Sciatic nerve (tissue), 2 donors: Measurements from ENCODE around the gene UCP2. TPM values are rescaled to one million over a fixed set of nuclear protein-coding genes. Genes with fewer than 3 reads are reported as not detected.

Source experiments
- ATAC-seq: fragments of 200-7000 bp; cut with Tn5 transposase; one replicate; pipeline ENCODE4 v1.9.1; 2020; ENCODE audit warnings: mild to moderate bottlenecking, moderate library complexity
- DNase-seq: peaks from one replicate; pipeline ENCODE4 v3.0.0-alpha.2; 2020; ENCODE audit warnings: low spot score
- intact Hi-C: fragments of 100-400 bp; cut with DNase I; formaldehyde crosslinking; loops from one replicate; pipeline ENCODE4 v1.14.2; 2022
- total RNA-seq: library from RNA; stranded (reverse); fragmentation: NEBNext Ultra II Directional; extraction: Animal tissue kit (Norgen Biotek cat#: 25700); gene quantifications from one replicate; pipeline ENCODE4 v1.2.1, GENCODE V29; 2021
- donor health status: DM: no; HTN: no; CAD: no.
- donor health status: DM: no; HTN: no; CAD: no.

UCP2 gene, protein sequence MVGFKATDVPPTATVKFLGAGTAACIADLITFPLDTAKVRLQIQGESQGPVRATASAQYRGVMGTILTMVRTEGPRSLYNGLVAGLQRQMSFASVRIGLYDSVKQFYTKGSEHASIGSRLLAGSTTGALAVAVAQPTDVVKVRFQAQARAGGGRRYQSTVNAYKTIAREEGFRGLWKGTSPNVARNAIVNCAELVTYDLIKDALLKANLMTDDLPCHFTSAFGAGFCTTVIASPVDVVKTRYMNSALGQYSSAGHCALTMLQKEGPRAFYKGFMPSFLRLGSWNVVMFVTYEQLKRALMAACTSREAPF
- total RNA-seq: 43.1 TPM

- peak; percentile 89 for ATAC-seq
- peak; percentile 88 for DNase-seq
- intact Hi-C loops: no loop called here
Observed at GRCh38 chr11:73982595-73982989, at the start of gene UCP2. Gene UCP2 (minus strand): TSS chr11:73982843. CDS start chr11:73978378, 4,465 bp downstream.

DNA sequence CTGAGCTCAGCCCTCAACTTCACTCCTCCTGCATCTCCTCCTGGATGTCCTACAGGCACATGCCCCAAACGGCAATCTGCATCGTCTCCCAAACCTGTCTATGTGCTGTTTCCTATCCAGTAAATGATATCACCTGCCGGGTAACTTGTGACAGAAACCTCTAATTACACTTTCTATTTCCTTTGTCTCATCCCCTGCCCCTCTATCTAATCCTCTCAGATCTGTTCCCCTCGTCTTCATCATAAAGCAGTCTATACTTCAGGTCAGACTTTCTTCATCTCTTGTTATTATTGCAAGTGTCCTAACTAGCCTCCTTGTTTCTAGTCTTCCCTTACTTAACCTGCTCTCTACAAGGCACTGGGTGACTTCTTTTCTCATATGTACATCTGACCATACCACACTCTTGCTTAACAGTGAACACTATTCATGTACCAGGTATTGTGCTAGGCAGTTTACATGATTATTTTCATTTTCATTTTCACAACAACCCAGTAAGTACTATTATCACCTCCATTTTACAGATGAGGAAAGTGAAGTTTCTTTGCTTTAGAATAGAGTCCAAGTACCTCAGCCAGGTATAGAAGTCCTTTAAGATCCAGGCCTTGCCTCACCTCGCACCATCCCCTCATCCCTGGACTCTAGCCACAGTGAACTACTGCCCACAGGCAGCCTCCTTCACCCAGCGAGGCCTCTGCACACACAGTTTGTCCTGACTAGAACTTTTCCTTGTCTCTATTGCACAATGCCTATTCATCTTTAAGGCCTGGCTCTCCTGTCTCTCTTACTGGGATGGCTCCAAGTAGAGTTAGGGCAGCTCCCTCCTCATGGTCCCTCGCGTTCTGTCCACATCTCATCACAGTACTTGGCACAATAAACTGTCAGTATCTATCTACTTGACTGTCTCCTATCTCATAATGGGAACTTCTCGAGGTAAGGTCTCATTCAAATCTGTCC is 48.4 kb upstream of the UCP2 start:
- intact Hi-C loops: no loop called here
- ATAC-seq (peak; percentile 70), DNase-seq (no peak)

GRCh38 chr11:74025467-74026166 is 43.0 kb upstream of the UCP2 start:
- intact Hi-C loops: no loop called here
- DNase-seq: no peak
- no peak for ATAC-seq

- DNase-seq (peak; percentile 76), ATAC-seq (peak; percentile 80)
- intact Hi-C loops: no loop called here
Observed at GRCh38 chr11:74024261-74025029, 41.8 kb upstream of the UCP2 start.

DNA sequence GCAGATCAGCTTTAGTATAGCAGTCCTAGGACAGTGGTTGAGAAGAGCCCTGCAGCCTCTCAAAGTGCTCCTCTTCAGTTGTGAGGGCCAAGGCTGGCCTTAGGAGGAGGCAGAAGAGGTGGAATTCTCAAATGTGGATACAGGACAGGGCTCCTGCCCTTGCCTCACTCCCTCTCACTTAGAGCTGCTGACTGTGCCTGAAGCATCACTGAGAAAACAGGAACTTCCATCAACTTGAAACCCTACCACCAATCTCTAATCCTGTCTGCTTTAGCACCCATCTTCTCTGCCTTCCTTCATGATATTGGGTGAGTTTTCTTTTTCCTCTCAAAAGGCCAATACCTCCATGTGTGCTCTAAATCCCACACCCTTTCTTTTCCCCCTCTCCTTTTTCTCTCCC is 40.6 kb upstream of the UCP2 start:
- intact Hi-C loops: no loop called here
- ATAC-seq: no peak
- no peak for DNase-seq

- DNase-seq: no peak
- intact Hi-C loops: no loop called here
- no peak for ATAC-seq
Observed at GRCh38 chr11:74022546-74022945, 39.9 kb upstream of the UCP2 start.

GRCh38 chr11:74021998-74022397 is 39.4 kb upstream of the UCP2 start:
- intact Hi-C loops: no loop called here
- ATAC-seq (no peak), DNase-seq (no peak)

DNA sequence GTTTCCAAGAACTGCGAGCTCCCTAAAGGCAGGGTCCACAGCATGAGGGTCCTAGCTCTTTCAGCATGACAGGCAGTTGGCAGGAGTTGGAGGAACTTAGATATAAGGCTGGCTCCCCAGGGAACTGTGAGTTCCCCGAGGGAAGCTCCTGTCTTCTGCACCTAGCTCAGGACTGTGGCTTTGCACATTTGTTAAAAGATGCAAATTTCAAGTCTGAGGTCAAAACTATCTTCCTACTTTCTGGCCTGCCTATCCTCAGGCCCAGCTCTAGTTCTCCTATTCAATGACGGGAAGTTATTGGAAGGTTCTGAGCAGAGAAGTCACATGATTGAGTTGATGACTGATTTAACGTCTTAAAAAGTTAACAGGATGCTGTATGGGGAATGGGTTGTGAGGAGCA is 37.9 kb upstream of the UCP2 start:
- DNase-seq (no peak), ATAC-seq (no peak)
- intact Hi-C loops: no loop called here

DNA sequence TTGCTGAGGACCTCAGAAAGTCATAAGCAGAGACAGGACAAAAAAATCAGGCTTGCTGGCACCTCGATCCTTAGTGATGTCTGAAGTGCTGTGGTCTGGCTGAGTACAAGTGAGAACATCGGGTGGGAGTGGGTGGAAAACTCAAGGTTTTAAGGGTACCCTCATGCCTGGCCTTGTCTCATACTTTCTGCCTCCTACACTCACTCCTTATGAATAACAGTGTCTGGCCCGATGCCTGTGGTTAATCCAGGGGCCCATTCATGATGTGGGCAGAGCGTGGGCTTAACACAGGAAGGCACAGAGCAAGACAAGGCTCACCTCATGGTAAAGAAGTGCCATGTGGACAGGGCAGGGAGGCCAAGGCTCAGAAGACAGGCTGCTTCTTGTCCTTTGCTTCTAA is 37.2 kb upstream of the UCP2 start:
- intact Hi-C loops: loop anchor here (10.0 kb wide), 1 partner anchor 55 kb away; no protein-coding TSS in a partner anchor
- ATAC-seq (no peak), DNase-seq (no peak)

DNA sequence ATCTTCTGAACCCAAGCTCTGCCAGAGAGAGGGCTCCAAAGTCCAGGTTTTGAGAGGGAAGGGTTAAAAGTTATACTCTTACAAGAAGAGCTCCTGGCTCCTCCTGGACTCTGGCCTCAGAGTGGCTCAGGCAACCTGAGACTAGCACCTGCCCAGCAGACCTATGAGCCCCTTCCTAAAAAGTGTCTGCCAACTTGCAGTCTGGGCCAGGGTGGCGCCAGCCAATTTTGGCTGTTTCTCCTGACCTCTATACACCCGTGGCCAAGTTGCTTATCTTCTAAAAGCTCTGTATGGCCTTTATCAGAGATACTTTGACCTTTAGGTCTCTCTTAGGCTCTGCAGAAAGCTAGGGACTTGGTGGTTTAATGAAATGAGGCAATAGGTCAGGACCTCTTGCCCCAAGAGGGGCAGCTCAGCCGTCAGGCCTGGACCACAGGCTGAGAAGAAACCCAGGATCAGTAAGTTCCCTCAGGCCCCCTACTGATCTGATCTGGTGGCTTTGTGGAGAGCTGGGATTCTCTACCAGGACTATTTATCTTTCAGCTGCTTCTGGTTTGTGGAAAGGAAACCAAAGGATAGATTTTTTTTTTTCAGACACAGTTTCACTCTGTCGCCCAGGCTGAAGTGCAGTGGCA is 36.6 kb upstream of the UCP2 start:
- intact Hi-C loops: loop anchor here (10.0 kb wide), 1 partner anchor 54 kb away; no protein-coding TSS in a partner anchor
- ATAC-seq (peak; percentile 12), DNase-seq (no peak)

GRCh38 chr11:74018331-74019005 is 35.8 kb upstream of the UCP2 start:
- intact Hi-C loops: loop anchor here (10.0 kb wide), 1 partner anchor 54 kb away; no protein-coding TSS in a partner anchor
- ATAC-seq (peak; percentile 95), DNase-seq (peak; percentile 89)

GRCh38 chr11:74017631-74018030 is 35.0 kb upstream of the UCP2 start:
- ATAC-seq: no peak
- DNase-seq: no peak
- intact Hi-C loops: loop anchor here (10.0 kb wide), 1 partner anchor 53 kb away; no protein-coding TSS in a partner anchor

DNA sequence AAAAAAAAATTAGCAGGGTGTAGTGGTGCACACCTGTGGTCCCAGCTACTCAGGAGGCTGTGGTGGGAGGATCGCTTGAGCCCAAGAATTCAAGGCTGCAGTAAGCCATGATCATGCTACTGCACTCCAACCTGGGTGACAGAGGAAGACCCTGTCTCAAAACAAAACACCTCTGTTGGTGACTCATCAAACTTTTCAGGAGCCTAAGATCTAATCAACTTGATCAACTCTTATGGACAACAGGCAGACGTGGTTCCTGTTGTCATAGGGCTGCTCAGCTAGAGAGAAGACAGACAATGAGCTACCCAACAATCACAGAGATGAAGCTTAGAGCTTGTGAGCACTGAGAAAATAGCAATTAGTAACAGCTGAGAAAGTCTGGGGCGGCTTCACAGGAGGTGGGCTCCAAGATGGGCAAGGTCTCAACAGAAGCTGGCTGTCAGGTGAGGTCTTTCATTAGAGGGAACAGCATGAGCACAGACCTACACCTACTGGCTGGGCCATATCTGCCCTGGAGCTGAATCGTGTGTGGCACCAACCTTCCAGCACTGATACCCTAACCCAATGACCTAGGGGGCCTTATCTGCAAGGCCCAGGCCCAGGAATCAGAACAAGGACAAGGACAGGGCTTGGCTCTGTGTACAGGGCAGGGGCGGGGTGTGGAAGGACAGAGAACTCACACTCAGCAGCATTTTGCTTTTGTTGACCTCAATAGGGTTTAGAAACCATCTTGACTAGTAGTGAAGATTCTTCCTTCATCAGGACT is 33.5 kb upstream of the UCP2 start:
- intact Hi-C loops: loop anchor here (10.0 kb wide), 1 partner anchor 51 kb away; no protein-coding TSS in a partner anchor
- no peak for ATAC-seq

DNA sequence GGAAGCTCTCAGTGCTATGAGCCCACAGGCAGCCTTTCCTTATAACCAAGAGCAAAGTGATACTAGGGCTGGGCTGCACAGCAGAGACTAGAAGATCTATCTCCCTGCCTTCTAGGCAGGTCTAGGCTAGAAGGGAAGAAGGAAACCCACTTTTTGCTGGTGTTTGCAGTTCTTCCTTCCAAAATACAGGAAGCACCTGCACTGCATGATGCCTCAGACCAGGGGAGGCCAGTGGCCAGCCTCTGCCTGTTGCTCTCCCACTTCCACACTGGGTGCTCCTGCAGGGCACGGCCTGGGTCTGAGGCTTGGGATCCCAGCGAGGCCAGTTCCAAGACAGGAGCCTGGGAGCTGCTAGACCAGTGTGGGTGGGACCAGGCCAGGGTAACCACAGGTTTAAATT is 32.2 kb upstream of the UCP2 start:
- DNase-seq (no peak), ATAC-seq (no peak)
- intact Hi-C loops: loop anchor here (10.0 kb wide), 1 partner anchor 50 kb away; no protein-coding TSS in a partner anchor

More for the DNA sequence above, 33.5 kb upstream of the UCP2 start:
- DNase-seq: no peak

DNA sequence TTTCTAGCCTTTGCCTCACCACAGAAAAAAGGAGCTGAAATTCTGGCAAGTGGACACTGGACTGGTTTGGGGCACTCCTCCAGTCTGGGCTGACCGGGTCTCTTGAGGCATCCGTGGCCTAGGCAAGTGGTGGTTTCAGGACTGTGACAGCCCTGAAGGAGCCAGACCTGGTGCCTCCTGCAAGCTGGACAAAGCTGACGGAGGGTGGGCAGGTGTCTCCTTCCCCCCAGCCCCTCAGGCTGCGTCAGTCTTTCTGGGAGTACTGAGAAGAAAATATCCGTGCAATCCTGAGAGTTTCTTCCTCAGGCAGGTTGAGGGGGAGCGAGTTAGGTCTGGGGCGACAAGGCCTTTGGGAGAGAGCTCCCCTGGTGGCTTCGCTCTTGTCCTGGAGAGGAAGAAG is 30.5 kb upstream of the UCP2 start:
- ATAC-seq (no peak), DNase-seq (no peak)
- intact Hi-C loops: loop anchor here (10.0 kb wide), 1 partner anchor 48 kb away; no protein-coding TSS in a partner anchor

DNA sequence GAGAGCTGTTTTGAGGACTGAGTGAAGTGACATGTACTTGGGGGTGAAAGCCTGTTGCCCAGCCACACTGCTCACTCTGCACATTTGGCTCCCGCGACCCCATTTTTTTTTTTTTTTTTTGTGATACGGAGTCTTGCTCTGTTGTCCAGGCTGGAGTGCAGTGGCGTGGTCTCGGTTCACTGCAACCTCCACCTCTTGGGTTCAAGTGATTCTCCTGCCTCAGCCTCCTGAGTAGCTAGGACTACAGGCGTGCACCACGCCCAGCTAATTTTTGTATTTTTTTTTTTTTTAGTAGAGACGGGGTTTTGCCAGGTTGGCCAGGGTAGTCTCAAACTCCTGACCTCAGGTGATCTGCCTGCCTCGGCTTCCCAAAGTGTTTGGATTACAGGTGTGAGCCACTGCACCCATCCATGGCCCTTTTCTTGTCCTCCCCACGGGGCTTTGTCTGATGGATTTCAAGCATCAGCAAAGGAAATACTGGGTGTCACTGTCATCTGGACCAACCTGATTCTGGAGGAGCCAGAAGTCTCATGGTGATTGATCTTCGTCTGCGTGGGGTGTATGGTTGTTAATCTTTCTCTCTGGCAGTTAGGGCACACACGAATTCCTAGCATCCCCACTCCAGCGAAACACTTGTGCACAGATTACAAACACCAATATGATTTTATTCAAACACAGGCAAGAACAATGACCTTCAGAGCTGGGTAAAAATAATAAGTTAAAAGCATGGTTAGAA is 29.6 kb upstream of the UCP2 start:
- intact Hi-C loops: loop anchor here (10.0 kb wide), 1 partner anchor 47 kb away; no protein-coding TSS in a partner anchor
- DNase-seq (no peak), ATAC-seq (no peak)
